ENCODE results near the gene DIO2. TPM values are rescaled to one million over a fixed set of nuclear protein-coding genes. Genes with fewer than 3 reads are reported as not detected.

DIO2 gene
- total RNA-seq, result not detected
- not detected for polyA plus RNA-seq
- total RNA-seq, result 0 to 0.09 (median 0) reads per million in 6 experiments

DNA sequence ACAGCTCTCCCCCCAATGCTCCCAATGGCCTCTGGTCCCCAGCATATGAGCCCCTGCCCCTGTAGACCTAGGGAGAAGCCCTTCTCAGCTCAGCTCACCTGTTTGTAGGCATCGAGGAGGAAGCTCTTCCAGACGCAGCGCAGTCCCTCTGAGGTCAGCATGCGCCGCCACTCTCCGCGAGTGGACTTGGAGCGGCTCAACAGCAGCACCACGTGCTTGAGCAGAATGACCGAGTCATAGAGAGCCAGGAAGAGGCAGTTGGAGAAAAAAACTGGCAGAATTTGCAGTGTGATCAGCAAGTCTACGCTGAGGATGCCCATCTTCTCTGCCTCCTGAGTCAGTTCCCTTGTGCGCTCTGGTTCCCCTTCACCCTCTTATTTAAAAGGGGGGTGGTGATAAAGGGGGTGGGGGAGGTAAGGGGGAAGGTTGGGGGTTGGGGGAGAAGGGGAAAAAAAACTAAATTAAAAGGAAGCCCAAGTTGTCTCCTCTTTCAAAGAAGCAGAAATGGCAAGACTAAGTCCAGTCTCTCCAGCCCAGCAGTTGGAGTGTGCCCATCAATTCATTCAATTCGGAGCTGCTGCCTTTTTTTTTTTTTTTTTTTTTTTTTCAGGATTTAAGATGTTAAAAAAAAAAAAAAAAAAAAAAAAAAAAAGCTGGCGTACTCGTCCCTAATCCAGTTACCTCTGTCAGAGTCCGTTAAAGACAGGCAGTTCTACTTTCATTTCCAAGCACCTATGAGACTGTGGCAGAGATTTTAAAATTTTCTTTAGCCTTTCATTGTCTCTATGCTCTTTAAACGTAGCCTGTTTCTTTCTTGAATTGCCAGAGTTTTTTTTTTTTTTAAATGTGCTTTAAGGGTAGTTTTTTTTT lies at the start of gene DIO2:
Gene DIO2, minus strand, starts transcription at position 352 of the 870 bp plus-strand sequence. Its CDS starts 32 bp downstream, at position 320.
- peaks cover 0 to 4% (median 0%) of the 10 kb centered on the region in 4 donors for H3K4me1 Mint-ChIP-seq
- H3K4me3 Mint-ChIP-seq, result no peak within 1 kb of the TSS
- ATAC-seq (no peak), DNase-seq (no peak)
- peaks cover 0 to 10% (median 0%) of the 10 kb centered on the region in 9 donors for H3K9me3 Mint-ChIP-seq
- H3K36me3 Mint-ChIP-seq, result no peaks in the 10 kb centered on the region
- POLR2A ChIA-PET, result no interaction called here
- no peak within 1 kb of the TSS for H3K27ac Mint-ChIP-seq
- H3K27me3 Mint-ChIP-seq, result peaks cover 0 to 4% (median 1%) of the 10 kb centered on the region in 5 donors

GRCh38 chr14:80260645-80261044 lies 49.3 kb upstream of the DIO2 start:
- peaks cover 0 to 16% (median 3%) of the 10 kb centered on the region in 9 donors for H3K9me3 Mint-ChIP-seq
- H3K27ac Mint-ChIP-seq, result no peak overlapping the region
- ATAC-seq (no peak), DNase-seq (no peak)
- H3K4me1 Mint-ChIP-seq, result no peaks in the 10 kb centered on the region
- peaks cover 0 to 4% (median 2%) of the 10 kb centered on the region in 5 donors for H3K27me3 Mint-ChIP-seq
- POLR2A ChIA-PET, result no interaction called here
- H3K4me3 Mint-ChIP-seq, result no peak overlapping the region
- no peaks in the 10 kb centered on the region for H3K36me3 Mint-ChIP-seq

DNA sequence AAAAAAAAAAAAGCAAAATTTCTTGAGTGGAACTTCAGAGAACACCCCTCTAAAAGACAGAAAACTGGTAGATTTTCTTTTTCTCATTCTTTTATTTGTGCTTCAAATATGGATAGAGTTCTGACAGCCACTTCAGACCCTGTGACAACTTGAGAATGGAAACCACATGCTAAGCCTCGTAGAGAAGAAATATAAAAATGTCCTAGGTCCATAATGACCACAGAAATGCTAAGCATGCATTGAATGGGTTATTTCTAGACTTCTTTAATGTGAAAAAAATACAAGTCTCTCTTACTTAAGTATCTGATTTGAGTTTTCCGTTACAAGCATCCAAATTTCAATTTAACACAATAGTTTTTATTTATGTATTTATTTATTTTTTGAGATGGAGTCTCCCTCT lies 28.3 kb upstream of the DIO2 start:
- Mint-ChIP-seq H3K36me3 (peaks cover 0 to 14% (median 6%) of the 10 kb centered on the region in 3 donors), H3K4me3 (no peak overlapping the region)

GRCh38 chr14:80237143-80237542 lies 25.8 kb upstream of the DIO2 start:
- ATAC-seq, result no peak
- Mint-ChIP-seq H3K27me3 (no peaks in the 10 kb centered on the region), H3K36me3 (peaks cover 0 to 15% (median 6%) of the 10 kb centered on the region in 3 donors), H3K27ac (no peak overlapping the region), H3K4me1 (no peaks in the 10 kb centered on the region), H3K9me3 (peaks cover 10 to 46% (median 31%) of the 10 kb centered on the region in 9 donors), H3K4me3 (no peak overlapping the region)
- POLR2A ChIA-PET, result no interaction called here
- no peak for DNase-seq

More for the DNA sequence above, 28.3 kb upstream of the DIO2 start:
- Mint-ChIP-seq H3K27ac (no peak overlapping the region), H3K27me3 (no peaks in the 10 kb centered on the region), H3K9me3 (peaks cover 10 to 47% (median 28%) of the 10 kb centered on the region in 9 donors), H3K4me1 (no peaks in the 10 kb centered on the region)
- ATAC-seq (no peak), DNase-seq (no peak)
- POLR2A ChIA-PET, result no interaction called here

DNA sequence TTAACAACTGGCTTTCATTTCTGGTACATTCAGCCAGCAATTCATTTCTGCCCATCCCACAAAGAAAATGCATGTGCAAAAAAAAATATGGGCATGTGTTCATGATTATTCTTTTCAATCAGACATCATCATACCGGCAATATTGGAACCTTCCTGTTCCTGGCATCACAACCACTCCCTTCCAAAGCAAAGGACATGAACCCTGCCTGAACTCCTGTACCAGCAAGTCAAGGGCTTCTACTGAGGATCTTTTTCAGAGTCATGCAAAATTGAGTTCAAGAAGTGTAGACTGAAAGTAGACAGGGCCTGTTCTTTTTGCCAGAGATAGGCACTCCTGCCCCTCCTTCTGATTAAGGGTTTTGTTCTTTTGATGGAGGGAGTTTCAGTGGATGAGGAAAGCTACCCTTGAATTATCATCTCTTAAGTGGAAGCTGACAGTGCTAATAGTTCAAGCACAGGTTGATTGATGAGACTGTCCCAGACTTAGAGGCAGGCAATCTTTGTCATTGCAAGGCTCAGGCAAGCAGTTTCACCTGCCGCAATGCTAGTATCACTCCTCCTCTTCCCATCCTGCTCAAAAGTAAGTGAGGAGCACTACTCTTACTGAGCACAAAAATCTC lies 22.3 kb upstream of the DIO2 start:
- POLR2A ChIA-PET, result no interaction called here
- H3K27me3 Mint-ChIP-seq, result peaks cover 0 to 3% (median 0%) of the 10 kb centered on the region in 5 donors
- ATAC-seq, result no peak
- peaks cover 8 to 43% (median 24%) of the 10 kb centered on the region in 9 donors for H3K9me3 Mint-ChIP-seq
- DNase-seq, result no peak
- H3K4me3 Mint-ChIP-seq, result no peak overlapping the region
- H3K36me3 Mint-ChIP-seq, result peaks cover 0 to 15% (median 6%) of the 10 kb centered on the region in 3 donors
- no peak overlapping the region for H3K27ac Mint-ChIP-seq
- no peaks in the 10 kb centered on the region for H3K4me1 Mint-ChIP-seq

DNA sequence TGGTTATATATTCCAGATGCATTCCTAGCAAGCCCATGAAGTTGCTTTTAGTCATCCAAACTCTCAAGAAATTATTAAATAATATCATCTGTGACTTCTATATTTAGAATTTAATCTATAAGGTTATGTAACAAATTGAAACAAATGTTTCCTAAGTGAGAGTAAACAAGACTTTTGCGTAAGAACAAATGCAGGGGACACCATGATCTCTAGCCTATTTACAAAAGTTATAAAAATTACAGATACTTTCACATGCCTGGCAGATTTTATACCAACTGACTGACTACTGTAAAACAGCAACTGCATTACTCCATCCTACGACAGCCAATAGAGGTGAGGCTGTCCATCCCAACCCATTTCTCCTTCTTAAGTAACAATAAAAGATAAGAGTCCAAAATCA lies 20.4 kb upstream of the DIO2 start:
- H3K27ac Mint-ChIP-seq, result no peak overlapping the region
- no peak overlapping the region for H3K4me3 Mint-ChIP-seq
- POLR2A ChIA-PET, result no interaction called here
- H3K4me1 Mint-ChIP-seq, result no peaks in the 10 kb centered on the region
- H3K9me3 Mint-ChIP-seq, result peaks cover 0 to 32% (median 18%) of the 10 kb centered on the region in 9 donors
- DNase-seq (no peak), ATAC-seq (no peak)
- peaks cover 0 to 13% (median 6%) of the 10 kb centered on the region in 3 donors for H3K36me3 Mint-ChIP-seq
- peaks cover 0 to 3% (median 0%) of the 10 kb centered on the region in 5 donors for H3K27me3 Mint-ChIP-seq

- Mint-ChIP-seq H3K9me3 (peaks cover 0 to 19% (median 9%) of the 10 kb centered on the region in 9 donors), H3K36me3 (peaks cover 0 to 7% (median 0%) of the 10 kb centered on the region in 3 donors), H3K4me3 (no peak overlapping the region), H3K27me3 (peaks cover 0 to 2% (median 0%) of the 10 kb centered on the region in 5 donors), H3K4me1 (no peaks in the 10 kb centered on the region), H3K27ac (no peak overlapping the region)
- POLR2A ChIA-PET, result no interaction called here
- ATAC-seq (no peak), DNase-seq (no peak)
Observed at GRCh38 chr14:80223696-80224465, 12.6 kb upstream of the DIO2 start.

GRCh38 chr14:80216818-80217217 lies 5.5 kb upstream of the DIO2 start:
- no peaks in the 10 kb centered on the region for H3K36me3 Mint-ChIP-seq
- H3K4me3 Mint-ChIP-seq, result no peak overlapping the region
- H3K27ac Mint-ChIP-seq, result no peak overlapping the region
- H3K4me1 Mint-ChIP-seq, result peaks cover 0 to 3% (median 0%) of the 10 kb centered on the region in 4 donors
- POLR2A ChIA-PET, result no interaction called here
- DNase-seq (no peak), ATAC-seq (no peak)
- H3K27me3 Mint-ChIP-seq, result peaks cover 0 to 6% (median 0%) of the 10 kb centered on the region in 5 donors
- peaks cover 0 to 10% (median 0%) of the 10 kb centered on the region in 9 donors for H3K9me3 Mint-ChIP-seq

- peaks cover 0 to 10% (median 2%) of the 10 kb centered on the region in 9 donors for H3K9me3 Mint-ChIP-seq
- no peak overlapping the region for H3K27ac Mint-ChIP-seq
- POLR2A ChIA-PET, result no interaction called here
- no peaks in the 10 kb centered on the region for H3K36me3 Mint-ChIP-seq
- peaks cover 0 to 4% (median 0%) of the 10 kb centered on the region in 4 donors for H3K4me1 Mint-ChIP-seq
- DNase-seq, result no peak
- peaks cover 0 to 6% (median 1%) of the 10 kb centered on the region in 5 donors for H3K27me3 Mint-ChIP-seq
- H3K4me3 Mint-ChIP-seq, result no peak overlapping the region
- no peak for ATAC-seq
Observed at GRCh38 chr14:80215756-80216581, 4.7 kb upstream of the DIO2 start.

DNA sequence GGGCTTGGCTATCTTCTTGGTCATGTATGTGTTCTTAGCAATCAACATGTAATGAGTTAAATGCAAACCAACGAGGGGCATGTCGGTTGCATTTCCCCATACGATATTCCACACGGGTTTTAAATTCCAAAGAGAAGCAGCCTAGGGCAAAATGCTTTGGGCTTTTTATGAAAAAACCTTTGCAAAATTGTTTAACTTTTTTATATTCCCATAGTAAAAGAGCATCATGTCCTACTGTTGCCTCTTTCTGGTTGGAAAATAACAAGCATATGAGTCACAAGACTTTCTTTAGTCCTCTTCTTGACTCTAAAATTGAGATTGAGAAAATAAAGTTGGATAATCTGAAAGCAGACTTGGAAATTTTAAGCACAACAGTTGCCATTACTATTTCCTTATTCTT lies 3.8 kb upstream of the DIO2 start:
- Mint-ChIP-seq H3K4me1 (peaks cover 0 to 4% (median 0%) of the 10 kb centered on the region in 4 donors), H3K4me3 (no peak overlapping the region), H3K9me3 (peaks cover 0 to 9% (median under 1%) of the 10 kb centered on the region in 9 donors), H3K27me3 (peaks cover 0 to 6% (median 1%) of the 10 kb centered on the region in 5 donors), H3K36me3 (no peaks in the 10 kb centered on the region), H3K27ac (no peak overlapping the region)
- DNase-seq, result no peak
- POLR2A ChIA-PET, result no interaction called here
- no peak for ATAC-seq

GRCh38 chr14:80213602-80214001 lies 2.3 kb upstream of the DIO2 start:
- H3K4me3 Mint-ChIP-seq, result no peak overlapping the region
- peaks cover 0 to 9% (median 0%) of the 10 kb centered on the region in 9 donors for H3K9me3 Mint-ChIP-seq
- H3K4me1 Mint-ChIP-seq, result peaks cover 0 to 4% (median 0%) of the 10 kb centered on the region in 4 donors
- POLR2A ChIA-PET, result no interaction called here
- no peaks in the 10 kb centered on the region for H3K36me3 Mint-ChIP-seq
- H3K27ac Mint-ChIP-seq, result no peak overlapping the region
- peaks cover 0 to 4% (median 1%) of the 10 kb centered on the region in 5 donors for H3K27me3 Mint-ChIP-seq
- no peak for DNase-seq
- ATAC-seq, result no peak

- Mint-ChIP-seq H3K9me3 (peaks cover 0 to 5% (median 0%) of the 10 kb centered on the region in 9 donors), H3K4me3 (no peak overlapping the region), H3K27me3 (peaks cover 0 to 4% (median 1%) of the 10 kb centered on the region in 5 donors), H3K36me3 (no peaks in the 10 kb centered on the region), H3K4me1 (peaks cover 0 to 4% (median 0%) of the 10 kb centered on the region in 4 donors), H3K27ac (no peak overlapping the region)
- ATAC-seq (no peak), DNase-seq (no peak)
- POLR2A ChIA-PET, result no interaction called here
Observed at GRCh38 chr14:80212023-80212397, 706 bp upstream of the DIO2 start.

Data from naive thymus-derived CD8-positive, alpha-beta T cell (primary cell).